WTC11 (cell line): ENCODE data around the gene DCUN1D1.
"Not testable (repeated sequence)": the region's sequence is repeated elsewhere in the genome, so short reads cannot be mapped to it uniquely, and the experiment has no call there.

Source experiments
- CBFB ChIP-seq: sonication (generic); formaldehyde crosslinking; IDR thresholded peaks from 2 replicates; pipeline ENCODE4 v1.8.1; 2022; ENCODE audit warnings: mild to moderate bottlenecking, low read depth, missing genetic modification reagents
- ETV6 ChIP-seq: sonication (generic); formaldehyde crosslinking; IDR thresholded peaks from 2 replicates; pipeline ENCODE4 v1.8.1; 2022; ENCODE audit warnings: mild to moderate bottlenecking, missing genetic modification reagents
- FOXJ3 ChIP-seq: sonication (generic); formaldehyde crosslinking; IDR thresholded peaks from 2 replicates; pipeline ENCODE4 v1.9.0; 2021; ENCODE audit warnings: missing genetic modification reagents, mild to moderate bottlenecking, borderline replicate concordance
- FOXK1 ChIP-seq: sonication (generic); formaldehyde crosslinking; IDR thresholded peaks from 2 replicates; pipeline ENCODE4 v1.8.0; 2022; ENCODE audit warnings: mild to moderate bottlenecking, moderate library complexity, missing genetic modification reagents
- FOXP1 ChIP-seq: sonication (generic); formaldehyde crosslinking; IDR thresholded peaks from 2 replicates; pipeline ENCODE4 v1.8.0; 2022; ENCODE audit warnings: missing genetic modification reagents, mild to moderate bottlenecking, moderate library complexity, borderline replicate concordance
- JAZF1 ChIP-seq: fragments of 250-450 bp; sonication (Bioruptor Pico); IDR thresholded peaks from 2 replicates; pipeline ENCODE4 v1.9.0; 2021; ENCODE audit warnings: moderate library complexity, mild to moderate bottlenecking, inconsistent platforms
- KAT7 ChIP-seq: sonication (generic); formaldehyde crosslinking; IDR thresholded peaks from 2 replicates; pipeline ENCODE4 v1.8.1; 2023; ENCODE audit warnings: missing genetic modification reagents, mild to moderate bottlenecking, borderline replicate concordance
- MYBL2 ChIP-seq: sonication (generic); formaldehyde crosslinking; IDR thresholded peaks from 2 replicates; pipeline ENCODE4 v1.8.1; 2023; ENCODE audit warnings: mild to moderate bottlenecking, moderate library complexity, missing genetic modification reagents
- SP1 ChIP-seq: sonication (generic); formaldehyde crosslinking; conservative IDR thresholded peaks from 2 replicates; pipeline ENCODE4 v1.8.1; 2022; ENCODE audit warnings: missing genetic modification reagents
- ZNF317 ChIP-seq: sonication (generic); formaldehyde crosslinking; IDR thresholded peaks from 2 replicates; pipeline ENCODE4 v1.8.1; 2023; ENCODE audit warnings: low read depth, mild to moderate bottlenecking, moderate library complexity, missing genetic modification reagents, borderline replicate concordance
- ZNF423 ChIP-seq: fragments of 250-450 bp; sonication (Bioruptor Pico); IDR thresholded peaks from 2 replicates; pipeline ENCODE4 v2.1.2; 2022; ENCODE audit warnings: mild to moderate bottlenecking, moderate library complexity
- TF ChIP-seq, protein P1 (sequence below): fragments of 200-600 bp; IDR thresholded peaks from 2 replicates; pipeline ENCODE4 v1.8.0; 2022; ENCODE audit warnings: antibody characterized with exemption
- TF ChIP-seq, protein P2 (sequence below): sonication (generic); formaldehyde crosslinking; IDR thresholded peaks from 2 replicates; pipeline ENCODE4 v1.8.0; 2022; ENCODE audit warnings: mild to moderate bottlenecking, missing genetic modification reagents
- TF ChIP-seq, protein P3 (sequence below): sonication (generic); formaldehyde crosslinking; IDR thresholded peaks from 2 replicates; pipeline ENCODE4 v1.8.0; 2023; ENCODE audit warnings: missing genetic modification reagents

DNA sequence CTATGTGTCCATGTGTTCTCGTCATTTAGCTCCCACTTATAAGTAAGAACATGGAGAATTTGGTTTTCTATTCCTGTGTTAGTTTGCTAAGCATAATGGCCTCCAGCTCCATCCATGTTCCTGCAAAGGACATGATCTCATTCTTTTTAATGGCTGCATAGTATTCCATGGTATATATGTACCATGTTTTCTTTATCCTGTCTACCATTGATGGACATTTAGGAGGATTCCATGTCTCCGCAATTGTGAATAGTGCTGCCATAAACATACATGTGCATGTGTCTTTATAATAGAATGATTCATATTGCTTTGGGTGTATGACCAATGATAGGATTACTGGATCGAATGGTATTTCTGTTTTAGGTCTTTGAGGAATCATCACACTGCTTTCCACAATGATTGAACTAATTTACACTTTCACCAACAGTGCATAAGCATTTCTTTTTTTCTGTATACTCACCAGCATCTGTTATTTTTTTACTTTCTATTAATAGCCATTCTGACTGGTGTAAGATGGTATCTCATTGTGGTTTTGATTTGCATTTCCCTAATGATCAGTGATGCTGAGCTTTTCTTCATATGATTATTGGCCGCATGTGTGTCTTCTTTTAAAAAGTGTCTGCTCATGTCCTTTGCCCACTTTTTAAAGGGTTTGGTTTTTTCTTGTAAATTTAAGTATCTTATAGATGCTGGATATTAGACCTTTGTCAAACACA, 13.3 kb upstream of the DCUN1D1 start:
- TF ChIP-seq FOXJ3; ZNF317 (CRISPR knock-in tag); SP1 (CRISPR knock-in tag); ETV6; FOXP1 (CRISPR knock-in tag); KAT7 (CRISPR knock-in tag); ZNF423 (CRISPR knock-in tag); JAZF1 (CRISPR knock-in tag); MYBL2 (CRISPR knock-in tag); FOXK1 (CRISPR knock-in tag); CBFB (CRISPR knock-in tag): not testable (repeated sequence)
- TF ChIP-seq, protein P1, sequence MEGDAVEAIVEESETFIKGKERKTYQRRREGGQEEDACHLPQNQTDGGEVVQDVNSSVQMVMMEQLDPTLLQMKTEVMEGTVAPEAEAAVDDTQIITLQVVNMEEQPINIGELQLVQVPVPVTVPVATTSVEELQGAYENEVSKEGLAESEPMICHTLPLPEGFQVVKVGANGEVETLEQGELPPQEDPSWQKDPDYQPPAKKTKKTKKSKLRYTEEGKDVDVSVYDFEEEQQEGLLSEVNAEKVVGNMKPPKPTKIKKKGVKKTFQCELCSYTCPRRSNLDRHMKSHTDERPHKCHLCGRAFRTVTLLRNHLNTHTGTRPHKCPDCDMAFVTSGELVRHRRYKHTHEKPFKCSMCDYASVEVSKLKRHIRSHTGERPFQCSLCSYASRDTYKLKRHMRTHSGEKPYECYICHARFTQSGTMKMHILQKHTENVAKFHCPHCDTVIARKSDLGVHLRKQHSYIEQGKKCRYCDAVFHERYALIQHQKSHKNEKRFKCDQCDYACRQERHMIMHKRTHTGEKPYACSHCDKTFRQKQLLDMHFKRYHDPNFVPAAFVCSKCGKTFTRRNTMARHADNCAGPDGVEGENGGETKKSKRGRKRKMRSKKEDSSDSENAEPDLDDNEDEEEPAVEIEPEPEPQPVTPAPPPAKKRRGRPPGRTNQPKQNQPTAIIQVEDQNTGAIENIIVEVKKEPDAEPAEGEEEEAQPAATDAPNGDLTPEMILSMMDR: not testable (repeated sequence)
- TF ChIP-seq, protein P2, sequence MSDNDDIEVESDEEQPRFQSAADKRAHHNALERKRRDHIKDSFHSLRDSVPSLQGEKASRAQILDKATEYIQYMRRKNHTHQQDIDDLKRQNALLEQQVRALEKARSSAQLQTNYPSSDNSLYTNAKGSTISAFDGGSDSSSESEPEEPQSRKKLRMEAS: not testable (repeated sequence)
- TF ChIP-seq, protein P3, sequence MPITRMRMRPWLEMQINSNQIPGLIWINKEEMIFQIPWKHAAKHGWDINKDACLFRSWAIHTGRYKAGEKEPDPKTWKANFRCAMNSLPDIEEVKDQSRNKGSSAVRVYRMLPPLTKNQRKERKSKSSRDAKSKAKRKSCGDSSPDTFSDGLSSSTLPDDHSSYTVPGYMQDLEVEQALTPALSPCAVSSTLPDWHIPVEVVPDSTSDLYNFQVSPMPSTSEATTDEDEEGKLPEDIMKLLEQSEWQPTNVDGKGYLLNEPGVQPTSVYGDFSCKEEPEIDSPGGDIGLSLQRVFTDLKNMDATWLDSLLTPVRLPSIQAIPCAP: not testable (repeated sequence)
